Adrenal gland (tissue), 12 donors: Measurements from ENCODE around the gene KCTD2. TPM values are rescaled to one million over a fixed set of nuclear protein-coding genes. Genes with fewer than 3 reads are reported as not detected.

ENCODE experiments used
- DNase-seq, 7 donors: peaks; one replicate each; pipeline ENCODE4 v3.0.0-alpha.2; 2019 to 2020
- H3K27ac ChIP-seq, 5 donors: fragments of 200-600 bp; sonication (generic) in 4 of 5; 1 replicate in 3 of 5; 2 replicates in 2 of 5; pipeline versions ENCODE4 v1.5.1 to v1.8.0; 2016 to 2020; ENCODE audit warnings: mild to moderate bottlenecking in 1 of 5
- H3K27me3 ChIP-seq: fragments of 200-600 bp; 2 replicates; pipeline ENCODE4 v1.8.0; 2021
- H3K36me3 ChIP-seq, 2 donors: fragments of 200-600 bp; replicated peaks in 1 of 2; 1 replicate in 1 of 2; 2 replicates in 1 of 2; pipeline versions ENCODE4 v1.5.1 to v1.8.0; 2018 to 2022
- H3K4me1 ChIP-seq, 2 donors: fragments of 200-600 bp; replicated peaks in 1 of 2; 1 replicate in 1 of 2; 2 replicates in 1 of 2; pipeline versions ENCODE4 v1.5.1 to v1.8.0; 2018 to 2021
- H3K4me3 ChIP-seq, 4 donors: fragments of 200-600 bp; sonication (generic) in 3 of 4; one replicate each; pipeline ENCODE4 v1.5.1; 2016 to 2018
- H3K9me3 ChIP-seq, 3 donors: fragments of 200-600 bp; sonication (generic) in 1 of 3; replicated peaks in 1 of 3; 1 replicate in 2 of 3; 2 replicates in 1 of 3; pipeline versions ENCODE4 v1.5.1 to v1.8.0; 2016 to 2021
- CTCF ChIP-seq, 6 experiments: fragments of 450-650 bp in 4 of 6; fragments of 200-600 bp in 2 of 6; sonication (generic) in 1 of 6; IDR thresholded peaks; 1 replicate in 5 of 6; 2 replicates in 1 of 6; pipeline versions ENCODE4 v1.5.1 to v1.8.0; 2016 to 2021; ENCODE audit warnings: antibody characterized with exemption in 6 of 6, mild to moderate bottlenecking in 2 of 6, moderate library complexity in 1 of 6
- POLR2A ChIP-seq, 2 donors: fragments of 450-650 bp; IDR thresholded peaks; one replicate each; pipeline ENCODE4 v1.6.1; 2017; ENCODE audit warnings: antibody characterized with exemption in 2 of 2, mild to moderate bottlenecking in 2 of 2, moderate library complexity in 1 of 2
- WGBS, 4 donors: extraction: QIAGEN DNeasy Blood & Tissue Kit in 2 of 4; methylation state at CpG; one replicate each; pipeline versions ENCODE4 v1.1.5 to v1.1.7; 2013 to 2017; 5-methylcytosine and 5-hydroxymethylcytosine counted together
- intact Hi-C, 2 donors: fragments of 100-400 bp; cut with DNase I; formaldehyde crosslinking; loops; one replicate each; pipeline versions ENCODE4 v1.14.1 to v1.15.0; 2022 to 2023
- polyA plus RNA-seq, 3 donors: library from polyadenylated mRNA; stranded (reverse); fragments of 200-250 nt in 2 of 3; fragments of 350-450 nt in 1 of 3; fragmentation: Illumina TruSeq in 1 of 3; extraction: RNeasy Lipid Tissue Mini Kit (QIAGEN cat#74804) in 1 of 3; gene quantifications; one replicate each; pipeline ENCODE4 v1.2.3, GENCODE V29; 2013 to 2014
- total RNA-seq, 9 donors: library from RNA; depleted of rRNA in 4 of 9; stranded (reverse); fragments of >200 nt in 4 of 9; fragments of 120-200 nt in 1 of 9; fragmentation: NEBNext Ultra II Directional in 1 of 9; extraction: Animal tissue kit (Norgen Biotek cat#: 25700) in 1 of 9; gene quantifications; one replicate each; pipeline versions ENCODE4 v1.1.0 to v1.2.4, GENCODE V29; 2013 to 2023
- donor health status: healthy with polysubstance abuse.
- donor health status: Bipolar disorder and iron deficiency.
- donor health status: DM: yes; HTN: yes; CAD: no.
- donor health status: DM: no; HTN: no; CAD: no.
- donor health status: DM: no; HTN: no; CAD: no.
- donor health status: DM: yes; HTN: yes; CAD: no.

Gene KCTD2
- total and polyA plus RNA-seq, 12 donors = 20.6 to 52.4 (median 40.5) TPM

GRCh38 chr17:75064867-75065561 is 18.0 kb downstream of the KCTD2 start:
- Histone ChIP-seq H3K4me1 (no peaks in the 10 kb centered on the region), H3K27ac (no peak overlapping the region), H3K9me3 (no peaks in the 10 kb centered on the region), H3K36me3 (peaks cover 0 to 47% of the 10 kb centered on the region in 2 donors), H3K27me3 (no peaks in the 10 kb centered on the region), H3K4me3 (no peak overlapping the region)
- DNase-seq = no peak
- TF ChIP-seq CTCF (IDR thresholded peaks at IDR 0.05) (no peak), POLR2A (IDR thresholded peaks at IDR 0.05) (no peak)
- WGBS, 4 donors = 92 to 97% (median 96%) methylated on average over 13 to 18 of the region's 18 CpGs
- intact Hi-C loops = loop anchor here in 1 of 2 donors (5.0 to 10.0 kb wide), 2 partner anchors 42 to 60 kb away; partner anchors contain the start of gene ARMC7

- Histone ChIP-seq H3K27me3 (no peaks in the 10 kb centered on the region), H3K9me3 (no peaks in the 10 kb centered on the region), H3K4me1 (no peaks in the 10 kb centered on the region), H3K4me3 (no peak overlapping the region), H3K27ac (no peak overlapping the region), H3K36me3 (peaks cover 0 to 40% of the 10 kb centered on the region in 2 donors)
- no peak for TF ChIP-seq CTCF (IDR thresholded peaks at IDR 0.05)
- TF ChIP-seq POLR2A (IDR thresholded peaks at IDR 0.05) = no peak
- DNase-seq = no peak
- intact Hi-C loops = loop anchor here in 1 of 2 donors (10.0 kb wide), 1 partner anchor 61 kb away; no protein-coding TSS in a partner anchor
- WGBS, 4 donors = 78 to 83% (median 80%) methylated on average over 5 to 6 of the region's 6 CpGs
Measured at GRCh38 chr17:75065562-75066151, 18.6 kb downstream of the KCTD2 start.

GRCh38 chr17:75067856-75068255 is 20.8 kb downstream of the KCTD2 start:
- Histone ChIP-seq H3K27ac (no peak overlapping the region), H3K4me1 (no peaks in the 10 kb centered on the region), H3K9me3 (no peaks in the 10 kb centered on the region), H3K36me3 (peaks cover 0 to 21% of the 10 kb centered on the region in 2 donors), H3K27me3 (no peaks in the 10 kb centered on the region), H3K4me3 (no peak overlapping the region)
- WGBS, 4 donors = 59 to 74% (median 60%) methylated on average over 4 of the region's 4 CpGs
- intact Hi-C loops = loop anchor here in 1 of 2 donors (10.0 kb wide), 1 partner anchor 63 kb away; no protein-coding TSS in a partner anchor
- TF ChIP-seq POLR2A (IDR thresholded peaks at IDR 0.05) (no peak), CTCF (IDR thresholded peaks at IDR 0.05) (no peak)
- no peak for DNase-seq

GRCh38 chr17:75068750-75069149 is 21.7 kb downstream of the KCTD2 start:
- TF ChIP-seq CTCF (IDR thresholded peaks at IDR 0.05) (no peak), POLR2A (IDR thresholded peaks at IDR 0.05) (no peak)
- Histone ChIP-seq H3K36me3 (peaks cover 0 to 12% of the 10 kb centered on the region in 2 donors), H3K4me3 (no peak overlapping the region), H3K9me3 (no peaks in the 10 kb centered on the region), H3K27ac (no peak overlapping the region), H3K4me1 (peaks cover 0 to 5% of the 10 kb centered on the region in 2 donors), H3K27me3 (no peaks in the 10 kb centered on the region)
- DNase-seq = no peak
- WGBS, 4 donors = 77 to 82% (median 80%) methylated on average over 8 of the region's 8 CpGs
- intact Hi-C loops = loop anchor here in 1 of 2 donors (10.0 kb wide), 1 partner anchor 64 kb away; no protein-coding TSS in a partner anchor
